ENCODE data around the gene CLP1. TPM values are rescaled to one million over a fixed set of nuclear protein-coding genes. Genes with fewer than 3 reads are reported as not detected.
"Not testable (repeated sequence)": the region's sequence is repeated elsewhere in the genome, so short reads cannot be mapped to it uniquely, and the experiment has no call there.

The CLP1 gene
- total and polyA plus RNA-seq, 12 donors: 2.9 to 9.0 (median 7.1) TPM

- no peak for TF ChIP-seq CTCF (IDR thresholded peaks at IDR 0.05)
- WGBS, 2 donors: 77 to 86% methylated on average over 7 of the region's 7 CpGs
- DNase-seq (no peak), ATAC-seq (no peak)
- intact Hi-C loops (cut with DNase I): loop anchor here in 1 of 10 donors (10.0 kb wide), 1 partner anchor 153 kb away; no protein-coding TSS in a partner anchor
- no peaks in the 10 kb centered on the region for H3K9me3 ChIP-seq
- peaks cover 3 to 57% (median 32%) of the 10 kb centered on the region in 9 donors for H3K4me1 ChIP-seq
- no peak overlapping the region for H3K27ac ChIP-seq
- no peaks in the 10 kb centered on the region for H3K36me3 ChIP-seq
- peaks cover 0 to 59% (median 47%) of the 10 kb centered on the region in 7 donors for H3K27me3 ChIP-seq
- H3K4me3 ChIP-seq: no peak overlapping the region
Measured at GRCh38 chr11:57651408-57651807, 6.2 kb upstream of the CLP1 start.

- Histone ChIP-seq H3K4me3 (peak overlapping the region in 2 of 10 donors; percentile 5 to 36), H3K27ac (peak overlapping the region in 1 of 10 donors; percentile 79), H3K4me1 (peaks cover 3 to 56% (median 32%) of the 10 kb centered on the region in 9 donors), H3K27me3 (peaks cover 0 to 51% (median 39%) of the 10 kb centered on the region in 7 donors)
- 76 to 84% methylated on average over 14 of the region's 14 CpGs for WGBS, 2 donors
- not testable (repeated sequence) for H3K9me3 ChIP-seq, DNase-seq, ATAC-seq, H3K36me3 ChIP-seq
- intact Hi-C loops (cut with DNase I): loop anchor here in 1 of 10 donors (10.0 kb wide), 1 partner anchor 153 kb away; no protein-coding TSS in a partner anchor
Measured at GRCh38 chr11:57652230-57652629, 5.3 kb upstream of the CLP1 start.

- WGBS, 2 donors: 75 to 86% methylated on average over 3 of the region's 3 CpGs
- Histone ChIP-seq H3K4me1 (peaks cover 3 to 52% (median 30%) of the 10 kb centered on the region in 9 donors), H3K36me3 (no peaks in the 10 kb centered on the region), H3K9me3 (no peaks in the 10 kb centered on the region), H3K4me3 (peak overlapping the region in 2 of 10 donors; percentile 5 to 36), H3K27me3 (peaks cover 0 to 47% (median 34%) of the 10 kb centered on the region in 7 donors), H3K27ac (peak overlapping the region in 1 of 10 donors; percentile 79)
- ATAC-seq: no peak
- intact Hi-C loops (cut with DNase I): loop anchor here in 1 of 10 donors (10.0 kb wide), 1 partner anchor 152 kb away; no protein-coding TSS in a partner anchor
- no peak for DNase-seq
- TF ChIP-seq CTCF (IDR thresholded peaks at IDR 0.05): no peak
Measured at GRCh38 chr11:57652662-57653061, 4.9 kb upstream of the CLP1 start.

- ATAC-seq (no peak), DNase-seq (no peak)
- no peak for TF ChIP-seq CTCF (IDR thresholded peaks at IDR 0.05)
- H3K4me3 ChIP-seq: peak overlapping the region in 2 of 10 donors; percentile 5 to 36
- peak overlapping the region in 1 of 10 donors; percentile 79 for H3K27ac ChIP-seq
- H3K27me3 ChIP-seq: peaks cover 0 to 42% (median 29%) of the 10 kb centered on the region in 7 donors
- no peaks in the 10 kb centered on the region for H3K9me3 ChIP-seq
- WGBS, 2 donors: 25 to 35% methylated on average over 3 of the region's 3 CpGs
- no peaks in the 10 kb centered on the region for H3K36me3 ChIP-seq
- intact Hi-C loops (cut with DNase I): loop anchor here in 1 of 10 donors (10.0 kb wide), 1 partner anchor 152 kb away; no protein-coding TSS in a partner anchor
- peaks cover 3 to 50% (median 28%) of the 10 kb centered on the region in 9 donors for H3K4me1 ChIP-seq
Measured at GRCh38 chr11:57653163-57653562, 4.4 kb upstream of the CLP1 start.

GRCh38 chr11:57656885-57657193 is 723 bp upstream of the CLP1 start:
- peaks cover 3 to 42% (median 18%) of the 10 kb centered on the region in 9 donors for H3K4me1 ChIP-seq
- ATAC-seq (no peak), DNase-seq (no peak)
- TF ChIP-seq CTCF (IDR thresholded peaks at IDR 0.05): no peak
- peaks cover 0 to 28% (median 23%) of the 10 kb centered on the region in 9 donors for H3K36me3 ChIP-seq
- H3K9me3 ChIP-seq: no peaks in the 10 kb centered on the region
- H3K27ac ChIP-seq: peak overlapping the region; percentile 14 to 97 (median 86)
- H3K27me3 ChIP-seq: peaks cover 0 to 7% (median 0%) of the 10 kb centered on the region in 7 donors
- peak overlapping the region in 9 of 10 donors; percentile 42 to 88 (median 70) for H3K4me3 ChIP-seq
- WGBS, 2 donors: 31 to 37% methylated on average over 5 of the region's 5 CpGs
- intact Hi-C loops (cut with DNase I): loop anchor here in 3 of 10 donors (1.0 to 10.0 kb wide), 2 partner anchors 10 to 148 kb away; no protein-coding TSS in a partner anchor

All from heart right ventricle (tissue), 16 donors.